GM12872 (cell line): ENCODE data around the gene GRID2IP.

ENCODE experiments used
- TF ChIP-seq, protein P1 (sequence below): IDR thresholded peaks from 3 replicates; pipeline ENCODE4 v1.5.1; 2011; ENCODE audit warnings: low read depth, mild to moderate bottlenecking, low read length, moderate library complexity; ENCODE audit not compliant: insufficient read depth

The GRID2IP gene

DNA sequence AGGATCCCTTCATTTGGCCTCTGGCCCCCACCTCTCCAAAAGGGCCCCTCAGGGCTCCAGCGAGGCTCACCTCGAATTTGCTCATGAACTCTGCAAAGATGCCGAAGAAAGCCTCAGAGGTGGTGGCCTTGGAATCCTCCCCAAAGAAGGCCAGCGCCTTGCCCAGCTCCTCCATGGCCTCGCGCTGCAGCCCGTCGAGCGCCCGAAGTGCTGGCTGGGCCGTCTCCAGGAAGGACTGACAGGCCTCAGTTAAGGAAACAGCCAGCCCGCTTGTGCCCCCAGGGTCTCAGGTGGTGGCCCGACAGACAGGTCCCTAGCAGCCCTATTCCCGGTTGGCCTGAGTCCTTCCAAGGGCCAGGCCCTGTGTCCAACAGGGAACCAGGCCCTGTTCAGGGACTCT lies 53.3 kb downstream of the GRID2IP start:
- TF ChIP-seq, protein P1, sequence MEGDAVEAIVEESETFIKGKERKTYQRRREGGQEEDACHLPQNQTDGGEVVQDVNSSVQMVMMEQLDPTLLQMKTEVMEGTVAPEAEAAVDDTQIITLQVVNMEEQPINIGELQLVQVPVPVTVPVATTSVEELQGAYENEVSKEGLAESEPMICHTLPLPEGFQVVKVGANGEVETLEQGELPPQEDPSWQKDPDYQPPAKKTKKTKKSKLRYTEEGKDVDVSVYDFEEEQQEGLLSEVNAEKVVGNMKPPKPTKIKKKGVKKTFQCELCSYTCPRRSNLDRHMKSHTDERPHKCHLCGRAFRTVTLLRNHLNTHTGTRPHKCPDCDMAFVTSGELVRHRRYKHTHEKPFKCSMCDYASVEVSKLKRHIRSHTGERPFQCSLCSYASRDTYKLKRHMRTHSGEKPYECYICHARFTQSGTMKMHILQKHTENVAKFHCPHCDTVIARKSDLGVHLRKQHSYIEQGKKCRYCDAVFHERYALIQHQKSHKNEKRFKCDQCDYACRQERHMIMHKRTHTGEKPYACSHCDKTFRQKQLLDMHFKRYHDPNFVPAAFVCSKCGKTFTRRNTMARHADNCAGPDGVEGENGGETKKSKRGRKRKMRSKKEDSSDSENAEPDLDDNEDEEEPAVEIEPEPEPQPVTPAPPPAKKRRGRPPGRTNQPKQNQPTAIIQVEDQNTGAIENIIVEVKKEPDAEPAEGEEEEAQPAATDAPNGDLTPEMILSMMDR, result no peak

DNA sequence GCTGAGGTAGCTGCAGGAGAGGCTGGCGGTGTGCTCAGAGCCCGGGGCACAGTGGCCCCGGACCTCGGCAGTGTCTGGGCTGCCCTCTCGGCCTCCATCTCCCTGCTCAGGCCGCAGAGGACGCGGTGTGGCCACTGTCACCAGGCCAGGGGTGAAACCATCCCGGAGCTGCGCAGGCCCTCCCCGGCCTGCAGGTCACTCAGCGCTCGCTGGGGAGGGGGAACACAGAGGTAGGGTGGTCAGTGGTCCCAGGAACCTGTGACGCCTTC lies 53.7 kb downstream of the GRID2IP start:
- TF ChIP-seq, protein P1, result no peak

DNA sequence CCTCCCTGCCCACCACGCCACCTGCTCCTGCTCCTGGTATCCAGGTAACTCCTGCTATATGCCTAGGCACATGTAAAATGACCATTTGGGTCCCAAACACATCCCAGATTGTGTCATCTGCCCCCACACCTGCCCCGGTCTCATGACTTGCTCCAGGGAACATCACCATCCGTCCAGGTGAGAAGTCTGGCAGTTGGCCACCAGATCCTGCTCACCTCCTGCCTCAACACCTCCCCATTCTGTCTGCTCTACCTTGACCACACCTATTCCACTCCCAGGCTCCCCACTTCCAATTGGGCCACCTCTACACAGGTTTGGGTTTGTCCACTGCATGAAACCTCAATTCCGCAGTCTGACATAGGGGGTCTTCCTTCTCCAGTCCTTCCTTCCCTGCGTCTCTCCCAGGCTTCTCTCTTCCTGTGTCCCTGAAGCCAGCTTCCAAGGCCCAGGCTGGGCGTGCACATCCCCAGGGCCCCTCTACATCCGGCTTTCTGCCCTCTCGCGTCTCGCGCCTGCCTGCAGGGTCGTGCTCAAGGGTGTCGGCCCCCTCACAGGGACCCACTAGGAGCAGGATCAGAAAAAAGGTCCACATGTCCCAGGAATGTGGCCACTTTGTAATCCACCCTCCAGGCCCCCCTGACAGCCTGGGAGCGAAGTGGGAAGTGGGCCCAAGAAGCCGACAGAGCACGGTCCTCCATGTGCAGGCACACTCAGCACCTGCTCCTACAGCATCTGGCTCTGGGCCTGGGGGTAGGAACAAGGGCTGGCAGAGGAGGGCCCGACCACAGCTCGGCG lies 54.2 kb downstream of the GRID2IP start:
- TF ChIP-seq, protein P1, result no peak

- TF ChIP-seq, protein P1, result no peak
These were observed 55.5 kb downstream of the GRID2IP start for GRCh38 chr7:6495597-6496262.

DNA sequence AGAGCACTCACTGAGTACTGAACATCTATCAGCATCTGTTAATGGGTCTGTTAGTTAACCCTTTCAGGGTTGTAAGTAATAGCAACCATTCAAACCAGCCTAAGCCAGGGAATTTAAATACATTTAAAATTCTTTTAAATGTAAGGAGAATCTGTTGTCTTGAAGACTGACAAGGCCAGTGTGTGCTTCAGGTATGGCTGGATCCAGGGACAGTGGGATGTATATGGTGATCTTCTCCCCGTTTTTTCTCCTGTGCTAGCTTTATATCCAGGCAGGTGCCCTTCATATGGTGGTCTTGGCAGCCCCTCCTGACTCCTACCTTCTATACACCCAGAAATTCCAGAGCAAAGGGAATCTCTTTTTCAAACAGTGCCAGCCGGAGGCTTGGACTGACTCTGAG lies 56.9 kb downstream of the GRID2IP start:
- TF ChIP-seq, protein P1, result no peak

DNA sequence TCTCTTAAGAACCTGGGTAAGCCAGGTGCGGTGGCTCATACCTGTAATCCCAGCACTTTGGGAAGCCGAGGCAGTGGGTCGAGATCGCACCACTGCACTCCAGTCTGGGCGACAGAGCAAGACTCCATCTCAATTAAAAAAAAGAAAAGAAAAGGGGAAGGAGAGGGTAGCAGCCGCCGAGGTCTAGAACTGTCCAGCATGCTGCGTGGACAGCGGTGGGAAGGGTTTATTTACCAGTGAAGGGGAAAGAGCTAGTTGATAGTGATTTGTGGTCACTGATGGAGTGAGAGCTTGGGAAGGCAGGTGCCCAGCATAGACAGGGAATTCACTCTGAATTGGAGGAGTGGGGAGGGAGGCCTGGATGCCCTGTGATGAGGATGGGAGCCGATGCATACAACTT lies 60.1 kb downstream of the GRID2IP start:
- TF ChIP-seq, protein P1, result no peak

- TF ChIP-seq, protein P1, result peak; percentile 15; the same call in 1 of the 3 replicates
These were observed 61.6 kb downstream of the GRID2IP start for GRCh38 chr7:6489612-6490011.
